SH-SY5Y (cell line): ENCODE measurements around the gene TREML1.

Source experiments
- GATA2 ChIP-seq: IDR thresholded peaks from 2 replicates; pipeline ENCODE4 v1.6.1; 2011; ENCODE audit warnings: mild to moderate bottlenecking, low read depth, low read length
- GATA3 ChIP-seq: IDR thresholded peaks from 2 replicates; pipeline ENCODE4 v1.6.1; 2011; ENCODE audit warnings: low read depth, mild to moderate bottlenecking, low read length, moderate library complexity

Gene TREML1

DNA sequence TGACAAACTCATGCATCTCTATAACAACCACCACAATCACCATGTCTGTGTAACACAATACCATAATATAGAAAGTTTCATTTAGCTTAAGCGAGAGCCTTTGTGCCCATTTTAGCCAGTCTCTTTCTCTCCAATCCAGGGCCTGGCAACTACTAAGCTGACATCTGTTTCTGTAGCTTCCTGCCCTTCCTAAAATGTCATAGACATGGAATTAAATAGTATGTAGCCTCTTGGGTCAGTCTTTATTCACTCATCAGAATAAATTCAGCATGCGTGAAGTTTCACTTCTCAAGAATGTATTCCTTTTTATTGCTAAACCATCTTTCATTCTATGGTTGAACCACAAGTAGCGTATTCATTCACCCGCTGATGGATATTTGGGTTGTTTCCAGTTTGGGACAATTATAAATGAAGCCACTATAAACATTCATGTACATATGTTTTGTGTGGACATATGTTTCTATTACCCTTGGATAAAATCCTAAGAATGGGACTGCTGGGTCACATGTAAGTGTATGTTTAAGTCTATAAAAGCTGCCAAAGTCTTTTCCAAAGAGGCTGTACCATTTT lies 10.5 kb upstream of the TREML1 start:
- TF ChIP-seq GATA3: no peak
- no peak for TF ChIP-seq GATA2

DNA sequence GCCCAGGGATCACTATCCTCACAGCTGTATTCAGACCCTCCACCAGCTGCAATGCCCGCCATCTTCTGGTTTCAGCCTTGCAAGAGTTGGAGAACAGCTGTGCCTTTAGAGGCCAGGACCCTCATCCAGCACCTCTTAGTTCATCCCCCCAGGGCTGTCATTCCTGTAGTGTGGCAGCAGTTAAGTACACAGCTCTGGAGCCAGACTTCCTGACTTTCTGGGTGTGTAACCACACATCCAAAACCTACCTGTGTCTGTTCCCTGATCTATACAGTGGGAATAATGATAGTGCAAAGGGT lies 9.2 kb upstream of the TREML1 start:
- TF ChIP-seq GATA2: no peak
- TF ChIP-seq GATA3: no peak

DNA sequence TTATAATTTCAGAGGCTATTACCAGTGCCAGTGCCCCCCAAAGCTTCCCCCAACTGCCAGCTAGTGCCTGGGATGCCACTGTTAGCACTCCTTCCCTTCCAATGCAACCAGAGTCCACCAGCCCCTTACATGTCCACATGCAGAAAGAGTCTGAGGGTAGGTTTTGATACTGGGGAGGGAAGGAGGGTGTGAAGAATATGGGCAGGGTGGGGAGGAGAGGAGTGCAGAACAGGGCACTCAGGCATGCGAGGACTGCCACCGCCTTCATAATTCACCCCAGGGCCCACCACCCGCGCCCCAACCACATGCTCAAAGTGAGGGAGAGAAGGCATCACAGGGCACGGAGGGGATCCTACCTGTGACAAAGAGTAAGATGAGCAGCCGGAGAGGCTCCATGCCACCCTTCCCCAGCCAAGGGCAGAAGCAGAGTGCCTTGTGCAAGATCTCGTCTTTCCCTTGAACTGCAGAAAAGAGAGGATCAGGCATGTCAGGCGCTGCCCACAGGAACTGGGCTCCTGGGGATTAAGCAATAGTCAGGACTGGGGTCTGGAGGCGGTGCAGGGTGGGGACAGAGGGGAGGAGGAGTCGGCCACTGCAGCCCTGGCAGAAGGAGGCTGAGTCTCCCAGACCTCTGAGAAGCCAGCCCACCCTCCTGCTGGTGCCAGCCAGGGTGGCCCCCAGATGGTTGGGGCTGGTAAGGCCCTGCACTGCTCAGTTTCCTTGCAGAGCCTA lies 8.7 kb upstream of the TREML1 start, which contains the start of gene TREM2:
TREM2 (minus strand) TSS at position 430 of the 732 bp plus-strand sequence; CDS start at position 396, 34 bp downstream.
- no peak for TF ChIP-seq GATA2
- no peak for TF ChIP-seq GATA3

DNA sequence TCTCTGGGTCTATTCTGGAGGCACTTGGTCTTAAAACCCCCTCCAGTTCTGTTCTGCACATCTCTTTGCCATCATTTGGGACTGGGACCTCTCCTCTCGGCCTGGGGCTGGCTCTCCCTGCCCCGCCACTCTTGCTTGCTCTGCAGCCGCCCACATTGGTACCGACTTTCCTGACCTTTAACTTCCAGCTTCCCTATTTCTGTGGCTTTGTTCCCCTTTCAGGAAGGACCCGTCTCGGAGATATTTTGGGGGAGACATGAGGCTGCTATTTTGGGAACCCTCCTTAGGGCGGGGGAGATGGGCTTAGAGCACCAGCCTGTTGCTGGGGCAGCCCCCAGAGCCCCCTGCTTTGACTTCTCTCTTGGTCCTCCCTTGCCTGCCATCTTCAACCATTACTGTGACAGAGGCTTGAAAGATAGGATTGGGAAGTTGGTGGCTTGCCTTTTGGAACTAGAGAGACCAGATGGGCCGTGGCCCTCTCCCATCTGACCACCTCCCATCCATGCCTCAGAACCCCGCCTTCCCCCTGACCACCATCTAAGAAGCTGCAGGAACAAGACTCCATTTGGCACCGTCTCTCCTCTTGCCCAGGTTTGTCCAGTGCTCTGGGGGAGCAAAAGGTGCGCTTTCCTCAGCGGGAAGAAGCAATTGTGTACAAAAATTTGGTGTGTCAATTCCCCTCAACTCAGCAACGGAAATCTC lies 7.9 kb upstream of the TREML1 start:
- TF ChIP-seq GATA3 (no peak), GATA2 (no peak)

DNA sequence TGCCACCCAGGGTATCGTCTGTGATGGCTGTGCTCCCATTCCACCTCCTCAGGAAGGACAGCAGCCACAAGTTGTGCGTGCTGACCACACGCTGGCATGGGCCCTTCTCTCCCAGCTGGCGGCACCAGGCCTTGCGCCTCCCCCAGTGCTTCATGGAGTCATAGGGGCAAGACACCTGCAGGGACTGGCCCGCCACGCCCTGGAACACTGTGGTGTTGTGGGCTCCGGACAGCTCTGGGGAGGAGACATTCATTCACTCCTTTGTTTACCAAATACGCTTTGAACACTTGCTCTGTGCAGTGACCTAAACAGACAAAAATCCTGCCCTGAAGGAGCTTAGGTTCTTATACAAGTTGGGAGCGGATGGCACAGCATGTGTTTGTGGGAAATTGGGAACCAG lies 7.2 kb upstream of the TREML1 start:
- no peak for TF ChIP-seq GATA3

DNA sequence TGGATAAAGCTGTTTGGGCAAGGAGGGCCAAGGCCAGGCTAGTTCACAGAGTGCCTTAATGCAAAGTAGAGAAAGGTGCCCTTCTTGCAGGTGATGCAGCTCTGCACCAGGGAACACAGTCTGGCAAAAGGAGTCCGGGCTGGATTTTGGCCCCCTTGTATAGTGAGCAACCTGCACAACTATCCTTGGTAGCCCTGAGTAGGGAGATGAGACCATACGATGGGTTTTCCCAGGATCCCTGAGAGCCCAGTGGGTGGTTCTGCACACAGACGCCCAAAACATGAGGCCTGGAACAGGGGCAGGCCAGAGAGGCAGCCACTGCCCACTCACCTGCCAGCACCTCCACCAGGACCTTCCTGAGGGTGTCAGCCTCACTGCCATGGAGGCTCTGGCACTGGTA lies 6.8 kb upstream of the TREML1 start:
- no peak for TF ChIP-seq GATA2
- TF ChIP-seq GATA3: no peak

DNA sequence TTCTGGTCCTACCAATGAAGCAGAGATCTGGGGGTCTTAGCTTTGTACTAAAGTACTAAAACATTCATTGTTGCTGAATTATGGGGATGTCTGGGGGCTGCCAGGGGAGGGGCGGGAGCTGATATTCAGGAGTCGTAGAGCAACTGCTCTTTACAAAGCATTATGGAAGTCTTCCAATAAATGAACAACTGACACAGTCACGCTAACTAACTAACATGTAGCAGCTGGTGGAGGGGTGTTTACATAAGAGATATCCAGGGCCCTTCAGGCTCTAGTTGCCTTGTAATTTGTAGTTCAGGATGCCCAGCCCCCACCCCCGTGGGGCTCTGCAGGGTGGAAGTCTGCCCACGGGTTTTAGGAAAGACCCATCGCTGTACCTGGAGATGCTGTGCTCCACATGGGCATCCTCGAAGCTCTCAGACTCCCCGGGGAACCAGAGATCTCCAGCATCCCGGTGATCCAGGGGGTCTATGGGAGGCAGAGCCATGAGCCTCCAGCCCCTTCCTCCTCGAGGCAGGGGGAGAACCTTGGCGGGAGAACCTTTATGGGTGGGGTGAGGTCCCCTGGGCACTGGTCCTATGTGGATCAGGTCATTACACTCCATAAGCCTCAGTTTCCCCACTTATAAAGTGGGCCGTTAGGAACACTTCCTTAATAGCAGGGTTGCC lies 5.4 kb upstream of the TREML1 start:
- TF ChIP-seq GATA2 (no peak), GATA3 (no peak)

DNA sequence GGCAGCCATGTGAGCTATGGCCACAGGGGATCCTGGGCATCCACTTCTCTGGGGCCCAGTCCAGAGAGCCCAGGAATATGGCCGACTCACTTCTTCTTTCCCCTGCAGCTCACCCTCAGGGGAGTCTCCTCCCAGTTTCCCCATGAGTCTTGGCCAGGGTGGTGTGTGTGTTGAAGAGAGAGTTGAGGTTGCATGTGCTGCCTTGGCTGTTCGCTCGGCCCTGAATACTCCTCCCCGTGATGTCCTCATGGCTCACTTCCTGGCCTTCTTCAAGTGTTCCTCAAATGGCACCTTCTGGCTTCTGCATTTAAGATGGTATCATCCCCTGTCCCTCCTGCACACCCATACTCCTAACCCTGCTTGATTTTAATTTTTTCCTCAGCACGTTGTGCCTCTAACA lies 3.2 kb upstream of the TREML1 start:
- TF ChIP-seq GATA2 (no peak), GATA3 (no peak)

DNA sequence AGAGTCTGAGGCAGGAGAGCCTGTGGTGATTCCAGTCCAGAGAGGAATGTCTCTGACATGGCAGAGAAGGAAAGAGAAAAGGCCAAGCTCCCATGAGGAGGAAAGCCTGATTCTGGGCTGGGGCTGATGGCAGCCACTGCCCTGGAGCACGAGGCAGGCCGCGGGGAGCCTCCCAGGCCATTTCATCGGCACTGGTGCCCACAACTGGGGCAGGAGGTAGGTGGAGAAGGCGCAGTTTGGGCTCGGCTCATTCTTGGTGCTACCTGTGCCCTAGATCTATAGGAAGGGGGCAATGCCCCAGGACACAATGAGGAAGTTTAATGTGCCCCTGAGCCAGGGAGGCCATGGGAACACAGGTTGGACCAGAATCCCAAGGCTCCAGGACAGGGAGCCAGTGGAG lies 2.6 kb upstream of the TREML1 start:
- TF ChIP-seq GATA3: no peak
- TF ChIP-seq GATA2: no peak

DNA sequence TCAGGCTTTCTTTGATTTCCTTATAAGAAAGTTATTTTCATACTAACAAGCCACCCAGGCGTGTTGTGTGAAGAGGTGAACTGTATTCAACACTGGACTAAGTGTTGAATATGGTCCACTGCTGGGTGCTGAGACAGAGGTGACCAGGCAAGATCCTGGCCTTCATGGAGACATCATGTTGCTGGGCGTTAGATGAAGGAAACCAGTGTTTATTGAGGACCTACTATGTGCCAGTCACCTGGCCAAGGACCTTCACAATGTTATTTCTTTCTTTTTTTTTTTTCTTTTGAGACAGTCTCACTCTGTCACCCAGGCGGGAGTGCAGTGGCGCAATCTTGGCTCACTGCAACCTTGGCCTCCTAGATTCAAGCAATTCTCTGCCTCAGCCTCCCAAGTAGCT lies 1.9 kb upstream of the TREML1 start:
- TF ChIP-seq GATA2 (no peak), GATA3 (no peak)

DNA sequence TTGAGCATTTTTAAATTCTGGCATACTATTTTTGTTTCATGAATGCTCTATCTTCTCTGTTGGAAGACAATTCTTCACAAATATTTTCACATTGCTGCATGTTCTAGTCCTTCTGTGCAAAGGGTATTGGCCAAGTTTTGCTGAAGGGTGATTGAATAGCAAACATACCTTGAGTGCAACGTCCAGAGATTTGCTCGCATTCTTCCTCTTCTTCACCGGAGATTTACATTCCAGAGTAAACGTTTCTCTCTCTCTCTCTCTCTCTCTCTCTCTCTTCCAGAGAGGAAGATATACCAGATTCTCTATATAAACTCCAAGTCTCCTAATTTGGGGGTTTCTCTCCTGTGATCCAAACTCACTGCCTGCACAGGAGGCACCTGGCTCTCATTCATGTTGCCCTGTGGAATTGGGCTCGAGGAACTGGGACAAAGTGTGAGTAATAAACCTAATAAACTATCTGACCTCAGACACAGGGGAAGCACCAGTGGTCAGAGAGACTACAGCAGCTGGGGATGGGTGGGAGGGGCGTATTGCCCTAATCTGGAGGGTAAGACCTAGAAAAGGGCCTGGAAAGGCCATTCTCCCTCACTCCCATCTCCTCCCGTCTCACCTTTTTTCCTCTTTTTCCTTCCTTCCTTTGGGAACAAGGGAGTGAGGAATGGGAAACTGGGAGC lies 1.1 kb upstream of the TREML1 start:
- TF ChIP-seq GATA3 (no peak), GATA2 (no peak)

DNA sequence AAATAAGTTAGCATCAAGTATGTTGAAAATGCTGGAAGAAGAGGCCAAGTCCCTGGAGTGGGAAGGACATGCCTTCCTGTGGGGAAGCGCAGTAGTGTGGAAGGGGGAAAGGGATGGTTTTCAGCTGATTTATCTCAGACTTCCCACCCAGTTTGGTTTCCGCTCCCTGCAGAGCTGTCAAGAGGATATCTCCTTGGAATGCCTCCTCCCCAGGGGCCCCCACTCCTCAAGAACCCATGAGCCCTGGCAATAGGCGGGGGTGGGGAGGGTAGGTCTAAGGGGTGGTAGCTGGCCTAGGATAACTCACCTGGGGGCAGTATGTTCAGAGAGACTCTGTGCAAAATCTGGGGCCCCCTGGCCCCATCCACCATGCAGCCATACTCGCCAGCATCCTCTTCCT lies 696 bp downstream of the TREML1 start:
- TF ChIP-seq GATA2: no peak
- no peak for TF ChIP-seq GATA3

DNA sequence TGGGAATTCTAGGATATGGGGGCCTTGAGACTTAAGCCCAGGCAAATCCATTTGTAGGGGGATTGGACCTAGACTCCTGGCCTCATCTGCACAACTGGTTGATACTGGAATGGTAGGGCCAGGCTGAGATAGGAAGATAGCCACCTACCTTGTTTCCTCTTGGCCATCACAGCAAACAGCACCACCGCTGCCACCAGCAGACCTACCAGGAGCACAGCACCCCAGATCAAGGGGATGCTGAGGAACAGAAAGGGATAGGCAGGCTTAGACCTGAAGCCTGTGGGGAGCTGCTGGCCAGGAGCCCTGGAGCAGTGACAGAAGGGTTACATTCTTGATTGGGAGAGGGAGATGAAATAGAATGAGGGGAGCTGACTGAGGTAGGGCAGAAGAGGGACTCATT lies 3.5 kb downstream of the TREML1 start:
- TF ChIP-seq GATA3 (no peak), GATA2 (no peak)

DNA sequence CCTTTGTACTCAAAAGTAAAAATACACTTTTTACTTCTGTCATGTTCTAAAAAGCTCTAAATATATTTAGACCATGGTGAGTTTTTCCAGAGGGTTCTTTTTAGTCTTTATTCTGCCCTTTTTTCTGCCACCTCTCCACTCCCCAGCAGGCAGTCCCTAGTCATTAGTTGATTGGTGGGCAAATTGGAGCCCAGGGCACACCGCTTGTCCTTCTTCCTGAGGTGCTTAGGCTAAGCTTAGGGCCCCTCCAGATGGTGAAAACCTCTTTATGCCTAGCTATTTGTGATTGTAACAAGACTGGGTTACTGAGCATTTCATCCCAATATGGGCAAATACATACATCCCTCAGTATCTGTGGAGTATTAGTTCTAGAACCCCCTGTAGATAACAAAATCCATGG lies 6.2 kb downstream of the TREML1 start:
- TF ChIP-seq GATA2 (no peak), GATA3 (no peak)

DNA sequence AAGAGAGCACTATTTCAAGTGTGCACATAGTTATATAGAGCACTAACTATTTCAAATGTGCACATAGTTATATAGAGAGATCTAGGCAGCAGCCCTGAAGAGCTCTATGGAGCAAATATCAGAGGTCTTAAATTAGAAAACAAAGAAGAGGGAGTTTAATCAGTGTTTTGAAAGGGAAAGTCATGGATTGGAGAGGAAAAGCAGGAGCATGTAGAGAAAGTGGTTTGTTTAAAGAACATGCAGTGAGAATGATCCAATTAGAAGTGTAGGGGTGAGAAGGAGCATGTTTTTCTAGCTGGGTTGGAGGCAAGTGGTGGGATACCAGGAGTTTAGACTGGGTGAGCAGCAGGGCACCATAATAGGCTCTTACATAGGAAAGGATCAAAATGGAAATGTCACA lies 17.2 kb downstream of the TREML1 start:
- TF ChIP-seq GATA2: no peak
- no peak for TF ChIP-seq GATA3
